ENCODE results near the gene USP10.

Gene USP10

DNA sequence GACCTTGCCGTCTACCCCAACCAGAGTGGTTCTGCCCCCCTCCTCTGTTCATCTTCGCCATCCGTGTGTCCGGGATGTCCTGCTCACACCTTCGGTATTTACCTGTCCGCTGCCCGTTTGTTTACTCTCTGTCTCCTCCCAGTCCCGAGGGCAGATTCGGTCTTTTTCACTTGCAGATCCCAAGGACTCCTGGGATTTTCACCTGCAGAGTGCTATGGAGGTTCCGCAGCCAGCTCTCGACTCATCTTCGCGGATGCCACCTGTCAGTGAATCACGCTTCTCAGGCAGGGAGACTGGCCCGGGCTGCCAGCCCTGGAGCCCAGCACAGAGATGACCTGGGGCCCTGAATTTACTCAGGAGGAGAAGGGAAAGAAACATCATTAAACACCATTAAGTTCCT, 128.1 kb downstream of the USP10 start:
- DNase-seq, result no peak

DNA sequence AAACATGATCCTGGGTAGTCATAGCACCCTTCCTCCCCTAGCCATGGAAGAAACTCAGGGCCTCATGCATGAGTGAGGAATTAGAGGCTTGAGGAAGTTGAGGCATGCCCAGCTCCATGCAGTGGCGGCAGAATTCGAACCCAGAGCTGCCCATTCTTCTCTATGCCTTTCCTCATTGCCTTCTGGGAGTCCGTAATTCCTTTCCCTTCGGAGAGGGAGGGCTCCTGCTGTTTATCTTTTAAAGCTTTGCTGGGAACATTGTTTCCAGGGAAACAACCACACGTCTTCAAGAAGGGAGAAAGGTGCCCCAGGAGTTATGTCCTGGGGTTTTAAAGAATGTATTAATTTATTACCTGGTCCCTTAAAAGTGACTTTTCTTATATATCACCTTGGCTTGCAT, 128.5 kb downstream of the USP10 start:
- DNase-seq, result no peak

Measured in CD4-positive, alpha-beta T cell treated with Interleukin-6 for 4 hours (primary cell).